GM23338 (cell line): ENCODE measurements around the gene DENND1B. TPM values are rescaled to one million over a fixed set of nuclear protein-coding genes. Genes with fewer than 3 reads are reported as not detected.

Experiments
- ATAC-seq: fragments of 200-7000 bp; cut with Tn5 transposase; 3 replicates; pipeline ENCODE4 v1.9.1; 2020
- DNase-seq: peaks from one replicate; pipeline ENCODE4 v3.0.0-alpha.2; 2015; ENCODE audit warnings: low spot score
- H2AFZ ChIP-seq: fragments of 200-600 bp; sonication (generic); 2 replicates; pipeline ENCODE4 v1.8.0; 2016; ENCODE audit warnings: antibody characterized with exemption, mild to moderate bottlenecking, moderate library complexity
- H3F3A ChIP-seq: fragments of 200-600 bp; sonication (generic); replicated peaks from 2 replicates; pipeline ENCODE4 v1.8.0; 2017; ENCODE audit warnings: antibody characterized with exemption, mixed run types, low read depth
- H3K27ac ChIP-seq: fragments of 200-600 bp; sonication (generic); 2 replicates; pipeline ENCODE4 v1.6.1; 2016; ENCODE audit warnings: low read depth
- H3K27me3 ChIP-seq: fragments of 200-600 bp; sonication (generic); 2 replicates; pipeline ENCODE4 v1.8.0; 2016; ENCODE audit warnings: mild to moderate bottlenecking, mixed run types, moderate library complexity; ENCODE audit not compliant: insufficient read depth
- H3K36me3 ChIP-seq: fragments of 200-600 bp; sonication (generic); 2 replicates; pipeline ENCODE4 v1.8.0; 2016; ENCODE audit warnings: mild to moderate bottlenecking; ENCODE audit not compliant: insufficient read depth
- H3K4me1 ChIP-seq: fragments of 200-600 bp; sonication (generic); 2 replicates; pipeline ENCODE4 v1.8.0; 2016; ENCODE audit warnings: mild to moderate bottlenecking, moderate library complexity; ENCODE audit not compliant: insufficient read depth
- H3K4me2 ChIP-seq: fragments of 200-600 bp; sonication (generic); 2 replicates; pipeline ENCODE4 v1.7.1; 2017; ENCODE audit warnings: mixed run types
- H3K4me3 ChIP-seq: fragments of 200-600 bp; sonication (generic); 2 replicates; pipeline ENCODE4 v1.6.1; 2016; ENCODE audit warnings: mixed run types
- H3K79me2 ChIP-seq: fragments of 200-600 bp; sonication (generic); replicated peaks from 2 replicates; pipeline ENCODE4 v1.8.0; 2017; ENCODE audit warnings: mild to moderate bottlenecking; ENCODE audit not compliant: insufficient read depth
- H3K9me2 ChIP-seq: fragments of 200-600 bp; sonication (generic); 2 replicates; pipeline ENCODE4 v1.8.0; 2017; ENCODE audit not compliant: insufficient read depth
- H4K20me1 ChIP-seq: fragments of 200-600 bp; sonication (generic); replicated peaks from 2 replicates; pipeline ENCODE4 v1.8.0; 2017; ENCODE audit warnings: mild to moderate bottlenecking; ENCODE audit not compliant: insufficient read depth
- H3K27ac Mint-ChIP-seq: 2 replicates; pipeline ENCODE4 v1.8.0; 2020; ENCODE audit warnings: inconsistent platforms, mild to moderate bottlenecking, moderate library complexity, mixed read lengths
- H3K27me3 Mint-ChIP-seq: 3 replicates; pipeline ENCODE4 v1.8.0; 2022; ENCODE audit warnings: low read depth, mild to moderate bottlenecking, moderate library complexity, mixed read lengths, inconsistent platforms; ENCODE audit not compliant: insufficient read depth, poor library complexity
- H3K36me3 Mint-ChIP-seq: 3 replicates; pipeline ENCODE4 v1.8.0; 2021; ENCODE audit warnings: low read depth, mild to moderate bottlenecking, inconsistent platforms, moderate library complexity, mixed read lengths
- H3K4me1 Mint-ChIP-seq: 3 replicates; pipeline ENCODE4 v1.8.0; 2020; ENCODE audit warnings: mild to moderate bottlenecking, inconsistent platforms, mixed read lengths
- H3K4me3 Mint-ChIP-seq: 3 replicates; pipeline ENCODE4 v1.8.0; 2021; ENCODE audit warnings: moderate library complexity, mild to moderate bottlenecking, inconsistent platforms, mixed read lengths
- H3K9me3 Mint-ChIP-seq: 3 replicates; pipeline ENCODE4 v1.8.0; 2020; ENCODE audit warnings: moderate library complexity, mild to moderate bottlenecking, inconsistent platforms, mixed read lengths
- CREB1 ChIP-seq: fragments of 250-450 bp; sonication (Bioruptor Pico); IDR thresholded peaks from 2 replicates; pipeline ENCODE4 v1.5.0; 2020; ENCODE audit warnings: low read depth, mild to moderate bottlenecking, moderate library complexity
- CTCF ChIP-seq, 2 experiments: fragments of 200-600 bp in 1 of 2; sonication (generic) in 1 of 2; conservative IDR thresholded peaks; 2 replicates each; pipeline versions ENCODE4 v1.5.1 to v1.6.1; 2016 to 2017; ENCODE audit warnings: antibody characterized with exemption in 2 of 2, low read depth in 2 of 2, mild to moderate bottlenecking in 2 of 2, moderate library complexity in 1 of 2
- ETS1 ChIP-seq: IDR thresholded peaks from 2 replicates; pipeline ENCODE4 v1.6.1; 2016; ENCODE audit warnings: antibody characterized with exemption
- EZH2 ChIP-seq: fragments of 200-600 bp; sonication (generic); IDR thresholded peaks from one replicate; pipeline ENCODE4 v1.8.0; 2017; ENCODE audit warnings: antibody characterized with exemption, mild to moderate bottlenecking, low read depth; ENCODE audit not compliant: unreplicated experiment
- EZH2phosphoT487 ChIP-seq: fragments of 200-600 bp; sonication (generic); IDR thresholded peaks from one replicate; pipeline ENCODE4 v1.8.1; 2018; ENCODE audit warnings: antibody characterized with exemption; ENCODE audit not compliant: unreplicated experiment
- JUNB ChIP-seq: IDR thresholded peaks from one replicate; pipeline ENCODE4 v1.6.1; 2016; ENCODE audit warnings: antibody characterized with exemption; ENCODE audit not compliant: unreplicated experiment
- NANOG ChIP-seq: IDR thresholded peaks from 2 replicates; pipeline ENCODE4 v1.6.1; 2016; ENCODE audit warnings: antibody characterized with exemption, borderline replicate concordance
- POLR2AphosphoS5 ChIP-seq: IDR thresholded peaks from 2 replicates; pipeline ENCODE4 v1.6.1; 2016; ENCODE audit warnings: antibody characterized with exemption, low read depth
- REST ChIP-seq: IDR thresholded peaks from one replicate; pipeline ENCODE4 v1.6.1; 2018; ENCODE audit warnings: antibody characterized with exemption; ENCODE audit not compliant: unreplicated experiment
- STAT1 ChIP-seq: IDR thresholded peaks from one replicate; pipeline ENCODE4 v1.6.1; 2016; ENCODE audit warnings: antibody characterized with exemption; ENCODE audit not compliant: unreplicated experiment
- ZNF114 ChIP-seq: fragments of 250-450 bp; sonication (Bioruptor Pico); IDR thresholded peaks from 2 replicates; pipeline ENCODE4 v1.5.0; 2020; ENCODE audit warnings: mild to moderate bottlenecking, moderate library complexity
- ZNF331 ChIP-seq: fragments of 250-450 bp; sonication (Bioruptor Pico); IDR thresholded peaks from 2 replicates; pipeline ENCODE4 v1.5.0; 2020; ENCODE audit warnings: low read depth, mild to moderate bottlenecking, moderate library complexity
- ZNF462 ChIP-seq: fragments of 250-450 bp; sonication (Bioruptor Pico); IDR thresholded peaks from 2 replicates; pipeline ENCODE4 v1.5.0; 2020; ENCODE audit warnings: mild to moderate bottlenecking, moderate library complexity
- polyA plus RNA-seq: library from polyadenylated mRNA; unstranded; fragments of >200 nt; fragmentation: Nextera tagmentation; extraction: Ambion mirVana; gene quantifications from 2 replicates; pipeline ENCODE4 v1.2.1, GENCODE V29; 2016
- total RNA-seq: library from RNA; depleted of rRNA; stranded (reverse); fragments of >200 nt; shearing (Covaris generic); gene quantifications from 2 replicates; pipeline ENCODE4 v1.2.3, GENCODE V29; 2014

The DENND1B gene
- total and polyA plus RNA-seq, 2 experiments from 2014 or later, result 4.3 to 5.2 TPM

GRCh38 chr1:197663162-197663953 is 111.9 kb downstream of the DENND1B start:
- no peaks in the 10 kb centered on the region for H3K36me3 Mint-ChIP-seq
- no peak overlapping the region for H2AFZ ChIP-seq
- no peaks in the 10 kb centered on the region for H3K4me1 ChIP-seq
- H4K20me1 ChIP-seq, result no peaks in the 10 kb centered on the region
- H3K36me3 ChIP-seq, result no peaks in the 10 kb centered on the region
- no peaks in the 10 kb centered on the region for H3K9me2 ChIP-seq
- no peak overlapping the region for H3K27ac ChIP-seq
- ATAC-seq, result peak; percentile 74
- TF ChIP-seq EZH2phosphoT487 (no peak), REST (no peak), CTCF (conservative IDR thresholded peaks at IDR 0.05; ENCODE audit: low read depth in 2 of 2) (no peak), POLR2AphosphoS5 (no peak), ETS1 (no peak), ZNF331 (CRISPR knock-in tag) (no peak), ZNF462 (CRISPR knock-in tag) (no peak), STAT1 (no peak), EZH2 (no peak), CREB1 (CRISPR knock-in tag) (no peak), JUNB (no peak), ZNF114 (CRISPR knock-in tag) (no peak), NANOG (no peak)
- H3K4me1 Mint-ChIP-seq, result peaks cover 10% of the 10 kb centered on the region; the same call in 2 of the 3 replicates
- no peaks in the 10 kb centered on the region for H3K79me2 ChIP-seq
- no peak overlapping the region for H3K27ac Mint-ChIP-seq
- H3K27me3 Mint-ChIP-seq, result no peaks in the 10 kb centered on the region
- H3K4me3 ChIP-seq, result no peak overlapping the region
- no peak overlapping the region for H3K4me3 Mint-ChIP-seq
- H3F3A ChIP-seq, result no peaks in the 10 kb centered on the region
- H3K27me3 ChIP-seq, result no peaks in the 10 kb centered on the region
- H3K4me2 ChIP-seq, result no peak overlapping the region
- H3K9me3 Mint-ChIP-seq, result no peaks in the 10 kb centered on the region
- DNase-seq, result peak; percentile 29
